DOHH2 (cell line): ENCODE measurements around the gene ZBTB44.

Source experiments
- EZH2phosphoT487 ChIP-seq: fragments of 200-600 bp; sonication (generic); IDR thresholded peaks from 2 replicates; pipeline ENCODE4 v1.6.1; 2017; ENCODE audit warnings: borderline replicate concordance, mild to moderate bottlenecking, antibody characterized with exemption, low read length, moderate library complexity, mixed read lengths
- TF ChIP-seq, protein P1 (sequence below): fragments of 200-600 bp; sonication (generic); IDR thresholded peaks from one replicate; pipeline ENCODE4 v1.5.1; 2014; ENCODE audit warnings: antibody characterized with exemption, mild to moderate bottlenecking, low read depth, low read length; ENCODE audit not compliant: poor library complexity, severe bottlenecking

GRCh38 chr11:130209954-130210854, 104.5 kb downstream of the ZBTB44 start:
- TF ChIP-seq, protein P1, sequence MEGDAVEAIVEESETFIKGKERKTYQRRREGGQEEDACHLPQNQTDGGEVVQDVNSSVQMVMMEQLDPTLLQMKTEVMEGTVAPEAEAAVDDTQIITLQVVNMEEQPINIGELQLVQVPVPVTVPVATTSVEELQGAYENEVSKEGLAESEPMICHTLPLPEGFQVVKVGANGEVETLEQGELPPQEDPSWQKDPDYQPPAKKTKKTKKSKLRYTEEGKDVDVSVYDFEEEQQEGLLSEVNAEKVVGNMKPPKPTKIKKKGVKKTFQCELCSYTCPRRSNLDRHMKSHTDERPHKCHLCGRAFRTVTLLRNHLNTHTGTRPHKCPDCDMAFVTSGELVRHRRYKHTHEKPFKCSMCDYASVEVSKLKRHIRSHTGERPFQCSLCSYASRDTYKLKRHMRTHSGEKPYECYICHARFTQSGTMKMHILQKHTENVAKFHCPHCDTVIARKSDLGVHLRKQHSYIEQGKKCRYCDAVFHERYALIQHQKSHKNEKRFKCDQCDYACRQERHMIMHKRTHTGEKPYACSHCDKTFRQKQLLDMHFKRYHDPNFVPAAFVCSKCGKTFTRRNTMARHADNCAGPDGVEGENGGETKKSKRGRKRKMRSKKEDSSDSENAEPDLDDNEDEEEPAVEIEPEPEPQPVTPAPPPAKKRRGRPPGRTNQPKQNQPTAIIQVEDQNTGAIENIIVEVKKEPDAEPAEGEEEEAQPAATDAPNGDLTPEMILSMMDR: no peak
- no peak for TF ChIP-seq EZH2phosphoT487
